Pancreas (tissue), 10 donors: ENCODE results near the gene JPH3. TPM values are rescaled to one million over a fixed set of nuclear protein-coding genes. Genes with fewer than 3 reads are reported as not detected.
A peak's percentile ranks its signal among the peaks of the same experiment; 100 is the strongest.

ENCODE experiments used
- ATAC-seq, 4 donors: fragments of 200-7000 bp; cut with Tn5 transposase; one replicate each; pipeline versions ENCODE4 v1.8.0 to v1.9.1; 2020; ENCODE audit warnings: mild to moderate bottlenecking in 4 of 4, moderate library complexity in 4 of 4
- DNase-seq, 6 donors: peaks; one replicate each; pipeline ENCODE4 v3.0.0-alpha.2; 2020
- FAIRE-seq: peaks from 2 replicates; lab custom pipeline; 2012; peaks lifted over from hg19 to GRCh38; lab: Jason Lieb, UNC
- H3K27ac ChIP-seq, 4 donors: fragments of 200-600 bp; sonication (generic); 1 replicate in 3 of 4; 2 replicates in 1 of 4; pipeline versions ENCODE4 v1.5.0 to v1.8.0; 2020
- H3K27me3 ChIP-seq, 4 donors: fragments of 200-600 bp; one replicate each; pipeline ENCODE4 v1.8.0; 2021
- H3K36me3 ChIP-seq, 3 donors: fragments of 200-600 bp; sonication (generic) in 1 of 3; one replicate each; pipeline versions ENCODE4 v1.5.0 to v1.8.0; 2020 to 2021
- H3K4me1 ChIP-seq, 3 donors: fragments of 200-600 bp; one replicate each; pipeline ENCODE4 v1.8.0; 2021
- H3K4me3 ChIP-seq, 4 donors: fragments of 200-600 bp; sonication (generic) in 2 of 4; one replicate each; pipeline versions ENCODE4 v1.5.0 to v1.8.0; 2020 to 2021
- H3K9me3 ChIP-seq, 4 donors: fragments of 200-600 bp; one replicate each; pipeline ENCODE4 v1.8.0; 2021
- WGBS, 2 donors: extraction: QIAGEN DNeasy Blood & Tissue Kit; methylation state at CpG; one replicate each; pipeline ENCODE4 v1.1.7; 2013; 5-methylcytosine and 5-hydroxymethylcytosine counted together
- intact Hi-C, 3 donors: fragments of 100-400 bp; cut with DNase I; formaldehyde crosslinking; loops; one replicate each; pipeline versions ENCODE4 v1.11.1 to v1.14.2; 2022
- polyA plus RNA-seq, 2 donors: library from polyadenylated mRNA; stranded (reverse); fragments of 200-250 nt; gene quantifications; one replicate each; pipeline ENCODE4 v1.2.3, GENCODE V29; 2013
- total RNA-seq, 6 donors: library from RNA; stranded (reverse); fragmentation: NEBNext Ultra II Directional in 4 of 6; extraction: Animal tissue kit (Norgen Biotek cat#: 25700) in 4 of 6; gene quantifications; one replicate each; pipeline versions ENCODE4 v1.2.1 to v1.2.4, GENCODE V29; 2021 to 2023
- TF ChIP-seq, protein P1 (sequence below), 4 donors: fragments of 200-600 bp; sonication (generic) in 3 of 4; IDR thresholded peaks; one replicate each; pipeline versions ENCODE4 v1.5.0 to v1.8.0; 2021; ENCODE audit warnings: antibody characterized with exemption in 4 of 4
- donor health status: healthy with polysubstance abuse.
- donor health status: DM: no; HTN: no; CAD: no; lungs with moderate emphysema.
- donor health status: DM: no; HTN: no; CAD: no.
- donor health status: control.
- donor health status: control.
- donor health status: Bipolar disorder and iron deficiency.
- donor health status: DM: yes; HTN: yes; CAD: no.
- donor health status: DM: no; HTN: no; CAD: no.
- donor health status: DM: no; HTN: no; CAD: no.
- donor health status: DM: yes; HTN: yes; CAD: no.

Gene JPH3
- total and polyA plus RNA-seq, 8 donors: 0.09 to 1.9 (median 0.41) TPM

DNA sequence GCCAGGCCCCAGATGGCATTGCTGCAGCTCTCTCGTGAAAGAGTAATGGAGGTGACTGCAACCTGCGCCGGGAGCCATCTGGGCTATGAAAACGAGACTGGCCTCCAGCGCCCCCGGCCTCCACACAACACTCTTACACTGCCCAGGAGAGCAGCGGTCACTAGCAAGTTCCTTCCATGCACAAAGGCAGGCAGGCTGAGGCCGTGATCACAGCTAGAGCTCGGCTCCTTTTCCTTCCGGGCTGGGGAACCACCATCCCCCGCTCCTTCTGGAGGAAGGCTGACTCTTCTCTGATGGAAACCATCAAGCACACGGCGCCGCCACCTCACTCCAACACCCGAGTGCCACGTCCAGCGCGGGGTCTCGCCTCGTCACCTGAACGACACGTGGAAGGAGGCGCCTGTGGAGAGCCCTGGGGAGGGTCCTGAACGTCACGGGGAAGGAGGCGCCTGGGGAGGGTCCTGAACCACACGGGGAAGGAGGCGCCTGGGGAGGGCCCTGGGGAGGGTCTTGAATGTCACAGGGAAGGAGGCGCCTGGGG is 101.6 kb downstream of the JPH3 start:
- WGBS, 2 donors: 95 to 96% methylated on average over 28 to 29 of the region's 29 CpGs
- Histone ChIP-seq H3K4me1 (no peaks in the 10 kb centered on the region), H3K27me3 (no peaks in the 10 kb centered on the region), H3K36me3 (peaks cover 0 to 22% (median 0%) of the 10 kb centered on the region in 3 donors), H3K9me3 (no peaks in the 10 kb centered on the region), H3K27ac (no peak overlapping the region), H3K4me3 (no peak overlapping the region)
- intact Hi-C loops: no loop called here
- FAIRE-seq: no peak
- TF ChIP-seq, protein P1, sequence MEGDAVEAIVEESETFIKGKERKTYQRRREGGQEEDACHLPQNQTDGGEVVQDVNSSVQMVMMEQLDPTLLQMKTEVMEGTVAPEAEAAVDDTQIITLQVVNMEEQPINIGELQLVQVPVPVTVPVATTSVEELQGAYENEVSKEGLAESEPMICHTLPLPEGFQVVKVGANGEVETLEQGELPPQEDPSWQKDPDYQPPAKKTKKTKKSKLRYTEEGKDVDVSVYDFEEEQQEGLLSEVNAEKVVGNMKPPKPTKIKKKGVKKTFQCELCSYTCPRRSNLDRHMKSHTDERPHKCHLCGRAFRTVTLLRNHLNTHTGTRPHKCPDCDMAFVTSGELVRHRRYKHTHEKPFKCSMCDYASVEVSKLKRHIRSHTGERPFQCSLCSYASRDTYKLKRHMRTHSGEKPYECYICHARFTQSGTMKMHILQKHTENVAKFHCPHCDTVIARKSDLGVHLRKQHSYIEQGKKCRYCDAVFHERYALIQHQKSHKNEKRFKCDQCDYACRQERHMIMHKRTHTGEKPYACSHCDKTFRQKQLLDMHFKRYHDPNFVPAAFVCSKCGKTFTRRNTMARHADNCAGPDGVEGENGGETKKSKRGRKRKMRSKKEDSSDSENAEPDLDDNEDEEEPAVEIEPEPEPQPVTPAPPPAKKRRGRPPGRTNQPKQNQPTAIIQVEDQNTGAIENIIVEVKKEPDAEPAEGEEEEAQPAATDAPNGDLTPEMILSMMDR (IDR thresholded peaks at IDR 0.05): no peak
- no peak for ATAC-seq
- DNase-seq: peak in 1 of 6 donors; percentile 57

DNA sequence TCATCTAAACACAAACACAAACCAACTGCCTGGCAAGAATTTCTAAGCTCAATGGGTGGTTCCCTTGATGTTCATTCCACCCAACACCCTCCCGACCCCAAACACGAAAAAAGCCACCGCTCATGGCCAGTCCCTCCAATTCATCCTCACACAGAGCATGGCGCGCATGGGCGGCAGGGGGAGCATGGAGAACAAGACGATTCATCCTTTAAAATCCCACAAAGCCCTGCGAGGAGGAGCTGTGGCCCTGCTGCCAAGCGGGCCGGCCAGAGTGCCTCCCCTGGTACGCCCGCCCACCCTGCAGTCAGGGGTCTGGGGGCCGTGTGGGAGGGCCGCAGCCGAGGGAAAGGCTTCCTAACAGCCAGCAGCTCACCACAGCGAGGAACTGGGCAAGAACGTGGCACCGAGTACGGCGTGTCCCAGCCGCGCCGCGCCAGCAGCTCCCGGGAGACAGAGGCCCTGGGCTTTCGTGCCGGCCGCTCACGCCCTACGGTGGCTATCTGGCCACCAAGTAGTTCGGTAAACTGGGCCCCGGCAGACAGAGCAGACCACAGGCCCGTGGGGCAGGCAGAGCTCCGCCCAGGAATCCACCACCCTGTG is 102.5 kb downstream of the JPH3 start:
- H3K36me3 ChIP-seq: peaks cover 0 to 25% (median 0%) of the 10 kb centered on the region in 3 donors
- H3K27ac ChIP-seq: no peak overlapping the region
- peak in 2 of 6 donors; percentile 13 to 54 for DNase-seq
- ATAC-seq: no peak
- H3K4me3 ChIP-seq: no peak overlapping the region
- H3K9me3 ChIP-seq: no peaks in the 10 kb centered on the region
- TF ChIP-seq, protein P1 (IDR thresholded peaks at IDR 0.05): no peak
- intact Hi-C loops: no loop called here
- H3K27me3 ChIP-seq: no peaks in the 10 kb centered on the region
- 95 to 96% methylated on average over 34 of the region's 34 CpGs for WGBS, 2 donors
- no peaks in the 10 kb centered on the region for H3K4me1 ChIP-seq
- no peak for FAIRE-seq

- H3K9me3 ChIP-seq: no peaks in the 10 kb centered on the region
- DNase-seq (peak in 4 of 6 donors; percentile 27 to 67 (median 30)), ATAC-seq (peak; percentile 44 to 70 (median 64)), FAIRE-seq (no peak)
- WGBS, 2 donors: 14 to 24% methylated on average over 23 to 31 of the region's 31 CpGs
- no peak overlapping the region for H3K27ac ChIP-seq
- H3K36me3 ChIP-seq: peaks cover 0 to 34% (median 0%) of the 10 kb centered on the region in 3 donors
- TF ChIP-seq, protein P1 (IDR thresholded peaks at IDR 0.05): no peak
- no peaks in the 10 kb centered on the region for H3K27me3 ChIP-seq
- intact Hi-C loops: no loop called here
- no peak overlapping the region for H3K4me3 ChIP-seq
- H3K4me1 ChIP-seq: no peaks in the 10 kb centered on the region
These were observed 103.5 kb downstream of the JPH3 start for GRCh38 chr16:87705771-87706277.

- Histone ChIP-seq H3K27me3 (no peaks in the 10 kb centered on the region), H3K36me3 (peaks cover 0 to 38% (median 0%) of the 10 kb centered on the region in 3 donors), H3K27ac (no peak overlapping the region), H3K9me3 (no peaks in the 10 kb centered on the region), H3K4me3 (no peak overlapping the region), H3K4me1 (no peaks in the 10 kb centered on the region)
- intact Hi-C loops: no loop called here
- DNase-seq (peak in 3 of 6 donors; percentile 18 to 69 (median 29)), ATAC-seq (peak; percentile 21 to 55 (median 49)), FAIRE-seq (no peak)
- 45 to 48% methylated on average over 24 to 28 of the region's 28 CpGs for WGBS, 2 donors
- TF ChIP-seq, protein P1 (IDR thresholded peaks at IDR 0.05): no peak
These were observed 104.1 kb downstream of the JPH3 start for GRCh38 chr16:87706278-87707000.
